ENCODE data around the gene TPST2. TPM values are rescaled to one million over a fixed set of nuclear protein-coding genes. Genes with fewer than 3 reads are reported as not detected.

The TPST2 gene
- total RNA-seq, 1 experiment from 2014 or later: 50.1 TPM

GRCh38 chr22:26476705-26477340 lies 113.1 kb downstream of the TPST2 start:
- WGBS (ENCODE audit: extremely low coverage, insufficient read length, low lambda C conversion rate): no CpG with 5 or more reads among the region's 4 CpGs
- no peak overlapping the region for H3K14ac ChIP-seq (ENCODE audit: insufficient read depth, low read length)
- H2AFZ ChIP-seq (ENCODE audit: low read length): no peak overlapping the region
- no peak overlapping the region for H3K9ac ChIP-seq (ENCODE audit: extremely low read depth, insufficient read length, low read length)
- no peak overlapping the region for H2BK12ac ChIP-seq (ENCODE audit: insufficient read length, low read depth, low read length)
- no peak overlapping the region; a peak in 1 of 7 replicates for H3K27ac Mint-ChIP-seq
- H3K56ac ChIP-seq (ENCODE audit: insufficient read length, low read depth, low read length): no peak overlapping the region
- TF ChIP-seq CTCF (conservative IDR thresholded peaks at IDR 0.05): no peak
- H3K4me1 Mint-ChIP-seq: peaks cover 19 to 21% of the 10 kb centered on the region in 2 experiments
- H3K27me3 ChIP-seq (ENCODE audit: insufficient read depth, low read length): no peaks in the 10 kb centered on the region
- no peak overlapping the region for H4K5ac ChIP-seq (ENCODE audit: insufficient read length, low read depth, low read length)
- H3K4me2 ChIP-seq (ENCODE audit: insufficient read depth, insufficient read length, low read length): no peak overlapping the region
- no peak overlapping the region for H2BK5ac ChIP-seq (ENCODE audit: insufficient read length, low read length)
- no peak for DNase-seq
- no peak overlapping the region for H4K8ac ChIP-seq (replicated peaks; ENCODE audit: insufficient read length, low read depth, low read length)
- no peak overlapping the region for H2BK15ac ChIP-seq (ENCODE audit: low read depth, low read length)
- H3K23ac ChIP-seq (ENCODE audit: insufficient read length, low read depth, low read length): no peak overlapping the region
- H3K4me1 ChIP-seq (ENCODE audit: insufficient read depth, low read length): no peaks in the 10 kb centered on the region; the same call in 1 of the 2 replicates
- H2AK5ac ChIP-seq (ENCODE audit: insufficient read length, low read length): no peak overlapping the region
- no peak overlapping the region for H2BK20ac ChIP-seq (ENCODE audit: low read depth, low read length, poor library complexity, severe bottlenecking)
- H3K4me3 Mint-ChIP-seq: no peak overlapping the region
- H3K27me3 Mint-ChIP-seq (ENCODE audit: low read depth): no peaks in the 10 kb centered on the region
- H3K79me2 ChIP-seq (ENCODE audit: insufficient read depth, low read length): peaks cover 2% of the 10 kb centered on the region; the same call in 1 of the 2 replicates
- H3K9me3 ChIP-seq (ENCODE audit: control insufficient read depth, low read depth, low read length): no peaks in the 10 kb centered on the region
- H3K79me1 ChIP-seq (ENCODE audit: insufficient read depth, low read depth, low read length, poor library complexity, severe bottlenecking): peaks cover 6% of the 10 kb centered on the region
- H3K9me3 Mint-ChIP-seq: no peaks in the 10 kb centered on the region
- H3K18ac ChIP-seq (ENCODE audit: insufficient read length, low read depth, low read length): no peak overlapping the region
- H3K27ac ChIP-seq (ENCODE audit: insufficient read length, low read depth, low read length): no peak overlapping the region
- H2BK120ac ChIP-seq (ENCODE audit: low read depth, low read length, poor library complexity, severe bottlenecking): no peak overlapping the region
- H3K4ac ChIP-seq (ENCODE audit: low read depth, low read length): no peak overlapping the region
- no peaks in the 10 kb centered on the region for H3K23me2 ChIP-seq (ENCODE audit: insufficient read length, low read depth, low read length, poor library complexity, severe bottlenecking)
- no peak overlapping the region for H4K91ac ChIP-seq (ENCODE audit: insufficient read length, low read depth, low read length)
- H3T11ph ChIP-seq (ENCODE audit: low read length): no peak overlapping the region
- H4K20me1 ChIP-seq (ENCODE audit: control insufficient read depth, insufficient read depth, insufficient read length): no peaks in the 10 kb centered on the region
- H3K36me3 Mint-ChIP-seq (ENCODE audit: insufficient read depth in 1 of 3, low read depth in 3 of 3): peaks cover 20 to 73% (median 59%) of the 10 kb centered on the region in 3 experiments; a peak in 6 of 7 replicates

Data from H9 (cell line).